ENCODE measurements around the gene SIKE1. TPM values are rescaled to one million over a fixed set of nuclear protein-coding genes. Genes with fewer than 3 reads are reported as not detected.
"Not testable (repeated sequence)": the region's sequence is repeated elsewhere in the genome, so short reads cannot be mapped to it uniquely, and the experiment has no call there.

SIKE1 gene
- total RNA-seq, 2 experiments from 2014 or later, result 68.1 to 68.7 TPM

DNA sequence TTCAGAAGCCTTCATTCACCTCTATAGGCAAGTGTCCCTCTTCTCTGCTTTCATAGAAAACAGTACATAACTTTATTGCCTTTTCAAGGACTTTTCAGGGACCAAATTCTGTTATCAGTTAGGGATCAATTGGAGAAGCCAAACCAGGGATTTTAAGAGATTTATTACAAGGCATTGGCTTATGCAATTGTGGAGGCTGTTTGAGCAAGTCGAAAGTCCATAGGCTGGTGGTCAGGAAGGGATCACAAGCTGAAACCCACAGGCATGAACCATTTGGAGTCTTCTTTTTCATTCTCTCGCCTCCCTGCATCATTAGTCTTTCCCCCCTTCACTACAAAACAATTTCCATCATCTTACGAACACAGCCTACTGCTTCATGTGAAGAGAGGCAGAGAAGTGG is 39.4 kb upstream of the SIKE1 start:
- H3K27ac Mint-ChIP-seq, result no peak overlapping the region
- intact Hi-C loops (cut with micrococcal nuclease), result no loop called here
- TF ChIP-seq, protein P1, sequence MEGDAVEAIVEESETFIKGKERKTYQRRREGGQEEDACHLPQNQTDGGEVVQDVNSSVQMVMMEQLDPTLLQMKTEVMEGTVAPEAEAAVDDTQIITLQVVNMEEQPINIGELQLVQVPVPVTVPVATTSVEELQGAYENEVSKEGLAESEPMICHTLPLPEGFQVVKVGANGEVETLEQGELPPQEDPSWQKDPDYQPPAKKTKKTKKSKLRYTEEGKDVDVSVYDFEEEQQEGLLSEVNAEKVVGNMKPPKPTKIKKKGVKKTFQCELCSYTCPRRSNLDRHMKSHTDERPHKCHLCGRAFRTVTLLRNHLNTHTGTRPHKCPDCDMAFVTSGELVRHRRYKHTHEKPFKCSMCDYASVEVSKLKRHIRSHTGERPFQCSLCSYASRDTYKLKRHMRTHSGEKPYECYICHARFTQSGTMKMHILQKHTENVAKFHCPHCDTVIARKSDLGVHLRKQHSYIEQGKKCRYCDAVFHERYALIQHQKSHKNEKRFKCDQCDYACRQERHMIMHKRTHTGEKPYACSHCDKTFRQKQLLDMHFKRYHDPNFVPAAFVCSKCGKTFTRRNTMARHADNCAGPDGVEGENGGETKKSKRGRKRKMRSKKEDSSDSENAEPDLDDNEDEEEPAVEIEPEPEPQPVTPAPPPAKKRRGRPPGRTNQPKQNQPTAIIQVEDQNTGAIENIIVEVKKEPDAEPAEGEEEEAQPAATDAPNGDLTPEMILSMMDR (IDR thresholded peaks at IDR 0.05), result no peak
- peaks cover 3% of the 10 kb centered on the region for H3K27me3 Mint-ChIP-seq
- H3K4me1 Mint-ChIP-seq (ENCODE audit: low read depth), result no peaks in the 10 kb centered on the region
- DNase-seq (no peak), ATAC-seq (no peak)
- H3K9me3 Mint-ChIP-seq, result peaks cover 15% of the 10 kb centered on the region
- POLR2A ChIA-PET, result no interaction called here
- CTCF ChIA-PET, result no interaction called here
- H3K36me3 Mint-ChIP-seq (ENCODE audit: low read depth), result no peaks in the 10 kb centered on the region
- H3K4me3 Mint-ChIP-seq, result no peak overlapping the region

DNA sequence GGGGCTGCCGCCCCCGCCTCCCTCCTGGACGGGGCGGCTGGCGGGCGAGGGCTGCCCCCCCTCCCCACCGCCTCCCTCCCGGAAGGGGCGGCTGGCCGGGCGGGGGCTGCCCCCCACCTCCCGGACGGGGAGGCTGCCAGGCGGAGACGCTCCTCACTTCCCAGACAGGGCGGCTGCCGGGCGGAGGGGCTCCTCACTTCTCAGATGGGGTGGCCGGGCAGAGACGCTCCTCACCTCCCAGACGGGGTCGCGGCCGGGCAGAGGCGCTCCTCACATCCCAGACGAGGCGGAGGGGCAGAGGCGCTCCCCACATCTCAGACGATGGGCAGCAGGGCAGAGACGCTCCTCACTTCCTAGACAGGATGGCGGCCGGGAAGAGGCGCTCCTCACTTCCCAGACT is 24.0 kb upstream of the SIKE1 start:
- H3K4me1 Mint-ChIP-seq (ENCODE audit: low read depth); intact Hi-C loops (cut with micrococcal nuclease); H3K27ac Mint-ChIP-seq: not testable (repeated sequence)

DNA sequence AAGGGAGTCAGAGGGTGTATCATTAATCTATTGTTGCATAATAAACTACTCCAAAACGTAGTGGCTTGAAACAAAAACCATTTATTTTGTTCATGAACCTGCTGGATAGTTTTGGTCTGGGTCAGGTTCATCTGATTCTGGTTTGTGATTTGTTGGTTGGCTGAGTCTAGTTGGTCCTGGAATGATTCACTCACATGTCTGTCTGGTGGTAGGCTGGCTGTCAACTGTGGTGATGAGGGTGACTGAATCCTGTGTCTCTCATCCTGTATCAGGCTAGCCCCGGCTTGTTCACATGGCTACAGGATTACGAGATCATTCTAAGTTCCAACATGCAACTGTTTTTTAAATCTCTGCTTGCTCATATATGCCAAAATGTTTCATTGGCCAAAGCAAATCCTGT is 22.5 kb upstream of the SIKE1 start:
- H3K27ac Mint-ChIP-seq, result no peak overlapping the region
- intact Hi-C loops (cut with micrococcal nuclease), result no loop called here
- TF ChIP-seq, protein P1 (IDR thresholded peaks at IDR 0.05), result no peak
- POLR2A ChIA-PET, result no interaction called here
- CTCF ChIA-PET, result no interaction called here
- peaks cover 12% of the 10 kb centered on the region for H3K27me3 Mint-ChIP-seq
- no peak overlapping the region for H3K4me3 Mint-ChIP-seq
- no peak for DNase-seq
- no peaks in the 10 kb centered on the region for H3K4me1 Mint-ChIP-seq (ENCODE audit: low read depth)
- no peaks in the 10 kb centered on the region for H3K36me3 Mint-ChIP-seq (ENCODE audit: low read depth)
- no peaks in the 10 kb centered on the region for H3K9me3 Mint-ChIP-seq
- no peak for ATAC-seq

More for the DNA sequence above, 24.0 kb upstream of the SIKE1 start:
- H3K27me3 Mint-ChIP-seq; H3K4me3 Mint-ChIP-seq; H3K9me3 Mint-ChIP-seq; CTCF ChIA-PET; DNase-seq; H3K36me3 Mint-ChIP-seq (ENCODE audit: low read depth); ATAC-seq; POLR2A ChIA-PET: not testable (repeated sequence)

DNA sequence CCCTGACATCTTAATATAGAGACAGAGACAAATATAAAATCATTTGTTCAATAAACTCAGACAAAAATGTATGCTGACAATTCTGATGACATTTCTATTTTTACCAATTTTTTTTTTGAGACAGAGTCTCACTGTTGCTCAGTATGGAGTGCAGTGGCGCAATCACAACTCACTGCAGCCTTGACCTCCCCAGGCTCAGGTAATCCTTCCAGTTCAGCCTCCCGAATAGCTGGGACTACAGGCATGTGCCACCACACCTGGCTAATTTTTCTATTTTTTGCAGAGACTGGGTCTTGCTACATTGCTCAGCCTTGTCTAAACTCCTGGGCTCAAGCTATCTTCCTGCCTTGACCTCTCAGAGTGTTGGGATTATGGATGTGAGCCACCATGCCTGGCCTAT is 13.6 kb upstream of the SIKE1 start:
- TF ChIP-seq, protein P1 (IDR thresholded peaks at IDR 0.05), result no peak
- Mint-ChIP-seq H3K27ac (no peak overlapping the region), H3K9me3 (no peaks in the 10 kb centered on the region)

DNA sequence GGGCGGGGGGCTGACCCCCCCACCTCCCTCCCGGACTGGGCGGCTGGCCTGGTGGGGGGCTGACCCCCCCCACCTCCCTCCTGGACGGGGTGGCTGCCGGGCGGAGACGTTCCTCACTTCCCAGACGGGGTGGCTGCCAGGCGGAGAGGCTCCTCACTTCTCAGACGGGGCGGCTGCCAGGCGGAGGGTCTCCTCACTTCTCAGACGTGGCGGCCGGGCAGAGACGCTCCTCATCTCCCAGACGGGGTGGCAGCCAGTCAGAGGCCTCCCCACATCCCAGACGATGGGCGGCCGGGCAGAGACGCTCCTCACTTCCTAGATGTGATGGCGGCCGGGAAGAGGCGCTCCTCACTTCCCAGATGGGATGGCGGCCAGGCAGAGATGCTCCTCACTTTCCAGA is 10.1 kb upstream of the SIKE1 start:
- CTCF ChIA-PET; DNase-seq; H3K4me3 Mint-ChIP-seq; POLR2A ChIA-PET; H3K4me1 Mint-ChIP-seq (ENCODE audit: low read depth); intact Hi-C loops (cut with micrococcal nuclease); H3K27ac Mint-ChIP-seq; H3K36me3 Mint-ChIP-seq (ENCODE audit: low read depth); H3K9me3 Mint-ChIP-seq; ATAC-seq: not testable (repeated sequence)
- peaks cover 13% of the 10 kb centered on the region for H3K27me3 Mint-ChIP-seq

More for the DNA sequence above, 13.6 kb upstream of the SIKE1 start:
- H3K4me3 Mint-ChIP-seq, result no peak overlapping the region
- peaks cover 13% of the 10 kb centered on the region for H3K27me3 Mint-ChIP-seq
- ChIA-PET POLR2A (no interaction called here), CTCF (no interaction called here)
- H3K36me3 Mint-ChIP-seq (ENCODE audit: low read depth), result no peaks in the 10 kb centered on the region
- ATAC-seq (no peak), DNase-seq (no peak)
- H3K4me1 Mint-ChIP-seq (ENCODE audit: low read depth), result no peaks in the 10 kb centered on the region
- intact Hi-C loops (cut with micrococcal nuclease), result no loop called here

DNA sequence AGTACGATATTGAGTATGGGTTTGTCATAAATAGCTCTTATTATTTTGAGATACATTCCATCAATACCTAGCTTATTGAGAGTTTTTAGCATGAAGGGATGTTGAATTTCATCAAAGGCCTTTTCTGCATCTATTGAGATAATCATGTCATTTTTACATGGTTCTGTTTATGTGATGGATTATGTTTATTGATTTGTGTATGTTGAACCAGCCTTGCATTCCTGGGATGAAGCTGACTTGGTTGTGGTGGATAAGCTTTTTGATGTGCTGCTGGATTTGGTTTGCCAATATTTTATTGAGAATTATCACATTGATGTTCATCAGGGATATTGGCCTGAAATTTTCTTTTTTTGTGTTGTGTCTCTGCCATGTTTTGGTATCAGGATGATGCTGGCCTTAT is 6.0 kb upstream of the SIKE1 start:
- DNase-seq; H3K4me1 Mint-ChIP-seq (ENCODE audit: low read depth); CTCF ChIA-PET; intact Hi-C loops (cut with micrococcal nuclease); H3K9me3 Mint-ChIP-seq; ATAC-seq; H3K27me3 Mint-ChIP-seq; H3K4me3 Mint-ChIP-seq; H3K36me3 Mint-ChIP-seq (ENCODE audit: low read depth); POLR2A ChIA-PET; H3K27ac Mint-ChIP-seq: not testable (repeated sequence)

DNA sequence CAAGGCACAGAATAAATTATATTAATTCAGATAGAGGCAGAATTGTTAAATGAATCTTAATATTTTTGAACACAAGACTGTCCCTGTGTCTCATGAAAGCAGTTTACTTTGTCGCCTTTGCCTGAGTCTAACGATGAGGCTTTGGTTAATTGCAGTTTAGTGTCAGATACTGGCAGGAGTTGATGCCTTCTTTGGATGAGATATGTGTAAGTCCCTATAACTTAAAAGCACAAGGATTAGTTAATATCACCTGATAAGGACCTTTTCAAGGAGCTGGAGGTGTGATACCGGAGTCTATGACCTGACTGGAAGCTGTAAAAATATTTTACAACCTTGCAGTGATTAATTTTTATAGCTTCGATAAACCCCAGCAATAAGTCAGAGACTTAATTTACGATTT is 2.0 kb upstream of the SIKE1 start:
- ChIA-PET CTCF (no interaction called here), POLR2A (interaction anchor here (1.1 kb wide), 1 partner anchor 36 kb away, joined by 3 read pairs; no protein-coding TSS in a partner anchor)
- peaks cover 22% of the 10 kb centered on the region for H3K4me1 Mint-ChIP-seq (ENCODE audit: low read depth)
- H3K9me3 Mint-ChIP-seq, result peaks cover 6% of the 10 kb centered on the region
- DNase-seq (no peak), ATAC-seq (no peak)
- no peak overlapping the region for H3K27ac Mint-ChIP-seq
- no peak overlapping the region for H3K4me3 Mint-ChIP-seq
- intact Hi-C loops (cut with micrococcal nuclease), result no loop called here
- H3K27me3 Mint-ChIP-seq, result peaks cover under 1% of the 10 kb centered on the region
- H3K36me3 Mint-ChIP-seq (ENCODE audit: low read depth), result peaks cover 15% of the 10 kb centered on the region
- TF ChIP-seq, protein P1 (IDR thresholded peaks at IDR 0.05), result no peak

Data from activated CD8-positive, alpha-beta T cell treated with anti-CD3 and anti-CD28 coated beads for 36 hours (primary cell).